ENCODE measurements around the gene CDKN1A.

Gene CDKN1A

DNA sequence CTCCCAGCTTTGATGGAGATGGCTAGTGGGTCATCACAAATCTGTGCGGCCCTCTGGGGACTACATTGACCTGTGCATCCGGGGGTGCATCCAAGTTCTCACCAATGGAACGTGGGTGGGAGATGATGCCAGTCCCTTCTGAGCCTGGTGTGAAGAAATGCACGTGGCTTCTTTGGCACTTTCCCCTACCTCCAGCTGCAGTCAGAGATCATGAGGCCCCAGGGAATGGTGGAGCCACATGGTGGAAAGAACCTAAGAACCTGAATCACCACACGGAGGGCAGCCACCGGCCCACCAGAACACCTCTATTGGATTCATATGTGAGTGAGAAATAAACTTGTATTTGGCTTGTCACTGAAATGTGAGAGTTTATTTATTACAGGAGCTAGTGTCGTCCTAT lies 9.9 kb upstream of the CDKN1A start:
- Histone ChIP-seq H2BK15ac (replicated peaks; ENCODE audit: low read depth) (no peak overlapping the region), H3K18ac (ENCODE audit: low read length) (peak overlapping the region; percentile 41), H3K23ac (ENCODE audit: low read length) (no peak overlapping the region), H3K9ac (ENCODE audit: low read length) (no peak overlapping the region), H3K4me1 (ENCODE audit: control insufficient read depth, low read depth, low read length) (peaks cover 5% of the 10 kb centered on the region), H3K4me3 (ENCODE audit: low read length) (no peak overlapping the region), H3K56ac (ENCODE audit: low read length) (no peak overlapping the region), H3K36me3 (ENCODE audit: control insufficient read depth, insufficient read depth, low read length) (no peaks in the 10 kb centered on the region), H3K4me2 (ENCODE audit: low read length) (no peak overlapping the region), H3K4ac (ENCODE audit: low read depth, low read length) (no peak overlapping the region), H4K5ac (ENCODE audit: low read length) (no peak overlapping the region), H3K27me3 (ENCODE audit: insufficient read depth, low read length, poor library complexity) (no peaks in the 10 kb centered on the region), H3K79me2 (ENCODE audit: control insufficient read depth, insufficient read depth, low read length) (no peaks in the 10 kb centered on the region), H4K8ac (ENCODE audit: low read depth, low read length) (no peak overlapping the region), H2AK5ac (ENCODE audit: low read length) (no peak overlapping the region), H2BK5ac (ENCODE audit: low read length) (no peak overlapping the region), H3K27ac (ENCODE audit: low read depth, low read length) (no peak overlapping the region), H2BK120ac (ENCODE audit: low read depth, low read length) (no peak overlapping the region), H3K79me1 (ENCODE audit: low read length) (no peaks in the 10 kb centered on the region)
- no peak for DNase-seq
- WGBS (ENCODE audit: extremely low coverage, insufficient coverage, low lambda C conversion rate): no CpG with 5 or more reads among the region's 7 CpGs

DNA sequence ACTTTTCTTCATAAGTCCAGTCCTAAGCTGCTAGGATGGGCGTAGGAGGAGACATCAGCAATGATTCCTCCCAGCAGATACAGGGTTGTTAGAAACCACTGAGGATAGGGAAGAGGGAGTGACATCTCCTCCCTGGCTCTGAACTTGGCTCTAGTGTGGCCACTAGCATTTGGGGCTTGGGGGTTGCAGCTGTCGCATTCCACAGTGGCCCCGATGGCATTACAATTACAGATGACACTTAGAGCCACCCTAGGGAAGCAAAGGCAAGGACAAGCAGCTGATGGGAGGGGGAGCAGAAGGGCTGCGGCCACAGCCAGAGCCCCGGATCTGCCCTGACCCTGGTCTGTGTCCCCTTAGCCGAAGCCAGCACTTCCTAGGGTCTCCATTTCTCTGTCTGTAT lies 9.5 kb upstream of the CDKN1A start:
- DNase-seq: no peak
- Histone ChIP-seq H4K8ac (ENCODE audit: low read depth, low read length) (no peak overlapping the region), H3K4me3 (ENCODE audit: low read length) (no peak overlapping the region), H2BK5ac (ENCODE audit: low read length) (no peak overlapping the region), H2BK15ac (replicated peaks; ENCODE audit: low read depth) (no peak overlapping the region), H3K27ac (ENCODE audit: low read depth, low read length) (no peak overlapping the region), H3K4me2 (ENCODE audit: low read length) (no peak overlapping the region), H3K27me3 (ENCODE audit: insufficient read depth, low read length, poor library complexity) (no peaks in the 10 kb centered on the region), H3K4ac (ENCODE audit: low read depth, low read length) (no peak overlapping the region), H3K4me1 (ENCODE audit: control insufficient read depth, low read depth, low read length) (peaks cover 5% of the 10 kb centered on the region), H3K79me1 (ENCODE audit: low read length) (no peaks in the 10 kb centered on the region), H3K23ac (ENCODE audit: low read length) (no peak overlapping the region), H4K5ac (ENCODE audit: low read length) (no peak overlapping the region), H3K9ac (ENCODE audit: low read length) (no peak overlapping the region), H3K56ac (ENCODE audit: low read length) (no peak overlapping the region), H2AK5ac (ENCODE audit: low read length) (no peak overlapping the region), H3K18ac (ENCODE audit: low read length) (peak overlapping the region; percentile 3), H3K79me2 (ENCODE audit: control insufficient read depth, insufficient read depth, low read length) (no peaks in the 10 kb centered on the region), H3K36me3 (ENCODE audit: control insufficient read depth, insufficient read depth, low read length) (no peaks in the 10 kb centered on the region), H2BK120ac (ENCODE audit: low read depth, low read length) (no peak overlapping the region)
- no CpG with 5 or more reads among the region's 6 CpGs for WGBS (ENCODE audit: extremely low coverage, insufficient coverage, low lambda C conversion rate)

DNA sequence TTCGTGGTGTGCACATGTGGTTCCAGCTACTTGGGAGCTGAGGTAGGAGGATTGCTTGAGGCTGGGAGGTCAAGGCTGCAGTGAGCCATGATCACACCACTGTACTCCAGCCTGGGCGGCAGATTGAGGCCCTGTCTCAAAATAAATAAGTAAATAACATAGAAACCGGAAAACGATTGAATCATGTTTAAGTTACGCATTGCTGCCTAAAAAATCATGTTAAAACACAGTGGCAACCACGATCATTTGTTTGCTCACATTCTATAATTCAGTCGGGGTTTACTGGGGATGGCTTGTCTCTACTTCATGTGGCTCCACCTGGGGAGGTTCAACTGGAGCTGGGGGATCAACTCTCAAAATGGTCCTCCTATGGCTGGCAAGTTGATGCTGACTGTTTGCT lies 8.2 kb upstream of the CDKN1A start:
- DNase-seq: no peak
- Histone ChIP-seq H3K79me1 (ENCODE audit: low read length) (no peaks in the 10 kb centered on the region), H3K18ac (ENCODE audit: low read length) (no peak overlapping the region), H3K4me2 (ENCODE audit: low read length) (no peak overlapping the region), H3K4me1 (ENCODE audit: control insufficient read depth, low read depth, low read length) (peaks cover 5% of the 10 kb centered on the region), H4K5ac (ENCODE audit: low read length) (no peak overlapping the region), H2BK15ac (replicated peaks; ENCODE audit: low read depth) (no peak overlapping the region), H3K4ac (ENCODE audit: low read depth, low read length) (no peak overlapping the region), H3K4me3 (ENCODE audit: low read length) (no peak overlapping the region), H3K56ac (ENCODE audit: low read length) (no peak overlapping the region), H3K23ac (ENCODE audit: low read length) (no peak overlapping the region), H3K27me3 (ENCODE audit: insufficient read depth, low read length, poor library complexity) (no peaks in the 10 kb centered on the region), H3K27ac (ENCODE audit: low read depth, low read length) (no peak overlapping the region), H4K8ac (ENCODE audit: low read depth, low read length) (no peak overlapping the region), H2BK120ac (ENCODE audit: low read depth, low read length) (no peak overlapping the region), H2BK5ac (ENCODE audit: low read length) (no peak overlapping the region), H3K36me3 (ENCODE audit: control insufficient read depth, insufficient read depth, low read length) (no peaks in the 10 kb centered on the region), H3K9ac (ENCODE audit: low read length) (no peak overlapping the region), H3K79me2 (ENCODE audit: control insufficient read depth, insufficient read depth, low read length) (no peaks in the 10 kb centered on the region), H2AK5ac (ENCODE audit: low read length) (no peak overlapping the region)
- WGBS (ENCODE audit: extremely low coverage, insufficient coverage, low lambda C conversion rate): no CpG with 5 or more reads among the region's 7 CpGs

DNA sequence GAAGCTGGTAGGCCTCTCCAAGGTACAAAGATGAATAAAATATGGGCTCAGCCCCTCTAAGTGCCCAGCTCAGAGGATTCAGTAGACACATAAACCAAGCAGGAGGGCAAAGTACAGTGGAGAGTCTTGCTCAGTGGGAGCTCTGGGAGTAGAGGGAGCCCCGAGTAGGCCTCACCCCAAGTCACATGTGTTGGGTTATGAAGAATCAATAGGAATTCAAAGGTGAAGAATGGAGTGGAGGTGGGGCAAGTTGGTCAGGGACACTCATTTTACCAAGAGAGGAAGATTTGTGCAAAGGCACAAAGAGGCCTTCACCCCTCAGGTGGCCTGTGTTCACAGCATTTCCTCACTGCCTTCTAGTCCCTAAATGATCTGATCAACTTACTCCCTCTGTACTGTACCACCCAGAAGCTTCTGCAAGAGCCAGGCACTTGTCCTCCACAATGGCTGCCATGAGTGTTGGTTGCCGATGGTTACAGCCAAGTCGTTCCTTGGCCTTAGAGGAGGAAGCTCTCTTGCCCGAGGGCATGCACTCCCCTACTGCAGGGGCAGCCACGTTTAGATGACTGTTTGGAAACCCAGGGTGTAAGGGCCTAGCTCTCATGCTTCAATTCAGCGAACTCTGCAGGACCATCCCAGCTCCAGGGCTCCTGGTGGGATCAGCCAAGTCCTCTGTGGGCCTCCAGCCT lies 6.7 kb upstream of the CDKN1A start:
- H4K5ac ChIP-seq (ENCODE audit: low read length): no peak overlapping the region
- H3K79me2 ChIP-seq (ENCODE audit: control insufficient read depth, insufficient read depth, low read length): no peaks in the 10 kb centered on the region
- H3K36me3 ChIP-seq (ENCODE audit: control insufficient read depth, insufficient read depth, low read length): no peaks in the 10 kb centered on the region
- H2AK5ac ChIP-seq (ENCODE audit: low read length): no peak overlapping the region
- H3K23ac ChIP-seq (ENCODE audit: low read length): no peak overlapping the region
- H3K4me2 ChIP-seq (ENCODE audit: low read length): no peak overlapping the region
- no peak overlapping the region for H2BK15ac ChIP-seq (replicated peaks; ENCODE audit: low read depth)
- no peak overlapping the region for H4K8ac ChIP-seq (ENCODE audit: low read depth, low read length)
- H3K27me3 ChIP-seq (ENCODE audit: insufficient read depth, low read length, poor library complexity): no peaks in the 10 kb centered on the region
- peak overlapping the region; percentile 20 for H3K56ac ChIP-seq (ENCODE audit: low read length)
- no peak overlapping the region for H2BK120ac ChIP-seq (ENCODE audit: low read depth, low read length)
- no peak overlapping the region for H3K27ac ChIP-seq (ENCODE audit: low read depth, low read length)
- no peaks in the 10 kb centered on the region for H3K79me1 ChIP-seq (ENCODE audit: low read length)
- no CpG with 5 or more reads among the region's 6 CpGs for WGBS (ENCODE audit: extremely low coverage, insufficient coverage, low lambda C conversion rate)
- no peak overlapping the region for H3K18ac ChIP-seq (ENCODE audit: low read length)
- H3K4me1 ChIP-seq (ENCODE audit: control insufficient read depth, low read depth, low read length): peaks cover 7% of the 10 kb centered on the region
- H3K9ac ChIP-seq (ENCODE audit: low read length): no peak overlapping the region
- H3K4me3 ChIP-seq (ENCODE audit: low read length): no peak overlapping the region
- DNase-seq: peak; percentile 71
- H3K4ac ChIP-seq (ENCODE audit: low read depth, low read length): no peak overlapping the region
- H2BK5ac ChIP-seq (ENCODE audit: low read length): no peak overlapping the region

DNA sequence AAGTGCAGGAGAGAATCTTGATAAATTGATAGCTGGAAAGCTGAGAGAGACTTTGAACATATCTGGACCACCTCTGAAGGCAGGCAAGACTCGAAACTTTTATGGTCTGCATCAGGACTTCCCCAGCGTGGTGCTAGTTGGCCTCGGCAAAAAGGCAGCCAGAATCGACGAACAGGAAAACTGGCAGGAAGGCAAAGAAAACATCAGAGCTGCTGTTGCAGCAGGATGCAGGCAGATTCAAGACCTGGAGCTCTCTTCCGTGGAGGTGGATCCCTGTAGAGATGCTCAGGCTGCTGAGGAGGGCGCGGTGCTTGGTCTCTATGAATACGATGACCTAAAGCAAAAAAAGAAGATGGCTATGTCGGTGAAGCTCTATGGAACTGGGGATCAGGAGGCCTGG lies 4.6 kb upstream of the CDKN1A start:
- Histone ChIP-seq H3K36me3 (ENCODE audit: control insufficient read depth, insufficient read depth, low read length) (no peaks in the 10 kb centered on the region), H4K5ac (ENCODE audit: low read length) (no peak overlapping the region), H2AK5ac (ENCODE audit: low read length) (no peak overlapping the region), H3K18ac (ENCODE audit: low read length) (no peak overlapping the region), H3K79me2 (ENCODE audit: control insufficient read depth, insufficient read depth, low read length) (no peaks in the 10 kb centered on the region), H3K27ac (ENCODE audit: low read depth, low read length) (no peak overlapping the region), H3K56ac (ENCODE audit: low read length) (no peak overlapping the region), H3K4me2 (ENCODE audit: low read length) (no peak overlapping the region), H3K4ac (ENCODE audit: low read depth, low read length) (no peak overlapping the region), H3K4me1 (ENCODE audit: control insufficient read depth, low read depth, low read length) (peaks cover 3% of the 10 kb centered on the region), H3K79me1 (ENCODE audit: low read length) (no peaks in the 10 kb centered on the region), H2BK120ac (ENCODE audit: low read depth, low read length) (no peak overlapping the region), H3K4me3 (ENCODE audit: low read length) (no peak overlapping the region), H3K9ac (ENCODE audit: low read length) (no peak overlapping the region), H3K27me3 (ENCODE audit: insufficient read depth, low read length, poor library complexity) (no peaks in the 10 kb centered on the region), H2BK5ac (ENCODE audit: low read length) (no peak overlapping the region), H4K8ac (ENCODE audit: low read depth, low read length) (no peak overlapping the region), H2BK15ac (replicated peaks; ENCODE audit: low read depth) (no peak overlapping the region), H3K23ac (ENCODE audit: low read length) (no peak overlapping the region)
- DNase-seq: no peak
- no CpG with 5 or more reads among the region's 10 CpGs for WGBS (ENCODE audit: extremely low coverage, insufficient coverage, low lambda C conversion rate)

DNA sequence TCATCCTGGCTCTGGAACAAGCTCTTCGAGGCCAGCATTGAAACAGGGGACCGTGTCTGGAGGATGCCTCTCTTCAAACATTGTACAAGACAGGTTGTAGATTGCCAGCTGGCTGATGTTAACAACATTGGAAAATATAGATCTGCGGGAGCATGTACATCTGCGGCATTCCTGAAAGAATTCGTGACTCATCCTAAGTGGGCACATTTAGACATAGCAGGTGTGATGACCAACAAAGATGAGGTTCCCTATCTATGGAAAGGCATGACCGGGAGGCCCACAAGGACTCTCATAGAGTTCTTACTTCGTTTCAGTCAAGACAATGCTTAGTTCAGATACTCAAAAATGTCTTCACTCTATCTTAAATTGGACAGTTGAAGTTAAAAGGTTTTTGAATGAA lies 3.6 kb upstream of the CDKN1A start:
- H4K5ac ChIP-seq (ENCODE audit: low read length): no peak overlapping the region
- no peak overlapping the region for H2AK5ac ChIP-seq (ENCODE audit: low read length)
- H2BK120ac ChIP-seq (ENCODE audit: low read depth, low read length): no peak overlapping the region
- DNase-seq: no peak
- no peak overlapping the region for H3K56ac ChIP-seq (ENCODE audit: low read length)
- no CpG with 5 or more reads among the region's 7 CpGs for WGBS (ENCODE audit: extremely low coverage, insufficient coverage, low lambda C conversion rate)
- H3K27me3 ChIP-seq (ENCODE audit: insufficient read depth, low read length, poor library complexity): peaks cover 2% of the 10 kb centered on the region
- H3K4me2 ChIP-seq (ENCODE audit: low read length): no peak overlapping the region
- H3K9ac ChIP-seq (ENCODE audit: low read length): no peak overlapping the region
- H3K18ac ChIP-seq (ENCODE audit: low read length): no peak overlapping the region
- no peaks in the 10 kb centered on the region for H3K79me1 ChIP-seq (ENCODE audit: low read length)
- no peak overlapping the region for H4K8ac ChIP-seq (ENCODE audit: low read depth, low read length)
- H3K4me1 ChIP-seq (ENCODE audit: control insufficient read depth, low read depth, low read length): peaks cover 3% of the 10 kb centered on the region
- H3K36me3 ChIP-seq (ENCODE audit: control insufficient read depth, insufficient read depth, low read length): no peaks in the 10 kb centered on the region
- no peak overlapping the region for H2BK5ac ChIP-seq (ENCODE audit: low read length)
- no peak overlapping the region for H3K23ac ChIP-seq (ENCODE audit: low read length)
- no peaks in the 10 kb centered on the region for H3K79me2 ChIP-seq (ENCODE audit: control insufficient read depth, insufficient read depth, low read length)
- H3K4ac ChIP-seq (ENCODE audit: low read depth, low read length): no peak overlapping the region
- H3K4me3 ChIP-seq (ENCODE audit: low read length): no peak overlapping the region
- H3K27ac ChIP-seq (ENCODE audit: low read depth, low read length): no peak overlapping the region
- no peak overlapping the region for H2BK15ac ChIP-seq (replicated peaks; ENCODE audit: low read depth)

Measured in mesendoderm (in vitro differentiated cells).